Subcutaneous adipose tissue (tissue), 4 donors: Measurements from ENCODE around the gene MCEMP1. TPM values are rescaled to one million over a fixed set of nuclear protein-coding genes. Genes with fewer than 3 reads are reported as not detected.

ENCODE experiments used
- total RNA-seq, 4 donors: library from RNA; depleted of rRNA; stranded (reverse); fragments of >200 nt; gene quantifications; one replicate each; pipeline ENCODE4 v1.1.0, GENCODE V29; 2016
- TF ChIP-seq, protein P1 (sequence below): fragments of 450-650 bp; IDR thresholded peaks from one replicate; pipeline ENCODE4 v1.5.1; 2016; ENCODE audit warnings: low read depth, mild to moderate bottlenecking, control low read depth, antibody characterized with exemption, moderate library complexity

The MCEMP1 gene
- total RNA-seq, 4 donors from 2014 or later, result 1.1 to 8.5 (median 1.3) TPM; not detected in 1

DNA sequence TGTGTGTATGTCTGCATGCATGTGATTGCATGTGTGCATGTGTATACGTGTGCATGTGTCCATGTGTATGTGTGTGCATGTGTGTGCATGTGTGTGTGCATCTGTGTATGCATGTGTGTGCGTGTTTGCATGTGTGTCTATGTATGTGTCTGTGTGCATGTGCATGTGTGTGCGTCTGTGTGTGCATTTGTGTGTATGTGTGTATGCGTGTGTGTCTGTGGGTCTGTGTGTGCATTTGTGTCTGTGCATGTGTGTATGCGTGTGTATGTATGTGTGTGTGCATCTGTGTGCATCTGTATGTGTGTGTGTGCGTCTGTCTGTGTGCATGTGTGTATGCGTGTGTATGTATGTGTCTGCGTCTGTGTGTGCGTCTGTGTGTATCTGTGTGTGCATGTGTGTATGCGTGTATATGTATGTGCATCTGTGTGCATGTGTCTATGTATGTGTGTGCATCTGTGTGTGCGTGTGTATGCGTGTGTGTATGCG lies 37.0 kb upstream of the MCEMP1 start:
- TF ChIP-seq, protein P1, sequence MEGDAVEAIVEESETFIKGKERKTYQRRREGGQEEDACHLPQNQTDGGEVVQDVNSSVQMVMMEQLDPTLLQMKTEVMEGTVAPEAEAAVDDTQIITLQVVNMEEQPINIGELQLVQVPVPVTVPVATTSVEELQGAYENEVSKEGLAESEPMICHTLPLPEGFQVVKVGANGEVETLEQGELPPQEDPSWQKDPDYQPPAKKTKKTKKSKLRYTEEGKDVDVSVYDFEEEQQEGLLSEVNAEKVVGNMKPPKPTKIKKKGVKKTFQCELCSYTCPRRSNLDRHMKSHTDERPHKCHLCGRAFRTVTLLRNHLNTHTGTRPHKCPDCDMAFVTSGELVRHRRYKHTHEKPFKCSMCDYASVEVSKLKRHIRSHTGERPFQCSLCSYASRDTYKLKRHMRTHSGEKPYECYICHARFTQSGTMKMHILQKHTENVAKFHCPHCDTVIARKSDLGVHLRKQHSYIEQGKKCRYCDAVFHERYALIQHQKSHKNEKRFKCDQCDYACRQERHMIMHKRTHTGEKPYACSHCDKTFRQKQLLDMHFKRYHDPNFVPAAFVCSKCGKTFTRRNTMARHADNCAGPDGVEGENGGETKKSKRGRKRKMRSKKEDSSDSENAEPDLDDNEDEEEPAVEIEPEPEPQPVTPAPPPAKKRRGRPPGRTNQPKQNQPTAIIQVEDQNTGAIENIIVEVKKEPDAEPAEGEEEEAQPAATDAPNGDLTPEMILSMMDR, result no peak

DNA sequence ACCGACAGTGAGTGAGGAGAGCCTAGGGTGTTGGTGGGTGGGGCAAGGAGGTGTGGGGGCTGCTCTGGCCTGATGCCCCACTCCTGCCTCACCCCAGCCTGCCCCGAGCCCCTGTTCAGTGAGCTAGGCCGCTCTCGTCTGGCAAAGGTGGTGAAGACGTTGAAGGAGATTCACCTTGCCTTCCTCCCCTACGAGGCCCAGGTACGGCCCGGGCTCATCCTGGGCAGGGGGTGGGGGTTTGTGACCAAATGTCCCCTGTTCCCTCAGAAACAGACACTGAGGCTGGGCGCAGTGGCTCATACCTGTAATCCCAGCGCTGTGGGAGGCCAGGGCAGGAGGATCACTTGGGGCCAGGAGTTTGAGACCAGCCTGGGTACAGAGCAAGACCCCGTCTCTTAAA lies 36.1 kb upstream of the MCEMP1 start:
- TF ChIP-seq, protein P1, result no peak

GRCh38 chr19:7641290-7642276 lies 35.3 kb upstream of the MCEMP1 start:
- TF ChIP-seq, protein P1, result no peak

DNA sequence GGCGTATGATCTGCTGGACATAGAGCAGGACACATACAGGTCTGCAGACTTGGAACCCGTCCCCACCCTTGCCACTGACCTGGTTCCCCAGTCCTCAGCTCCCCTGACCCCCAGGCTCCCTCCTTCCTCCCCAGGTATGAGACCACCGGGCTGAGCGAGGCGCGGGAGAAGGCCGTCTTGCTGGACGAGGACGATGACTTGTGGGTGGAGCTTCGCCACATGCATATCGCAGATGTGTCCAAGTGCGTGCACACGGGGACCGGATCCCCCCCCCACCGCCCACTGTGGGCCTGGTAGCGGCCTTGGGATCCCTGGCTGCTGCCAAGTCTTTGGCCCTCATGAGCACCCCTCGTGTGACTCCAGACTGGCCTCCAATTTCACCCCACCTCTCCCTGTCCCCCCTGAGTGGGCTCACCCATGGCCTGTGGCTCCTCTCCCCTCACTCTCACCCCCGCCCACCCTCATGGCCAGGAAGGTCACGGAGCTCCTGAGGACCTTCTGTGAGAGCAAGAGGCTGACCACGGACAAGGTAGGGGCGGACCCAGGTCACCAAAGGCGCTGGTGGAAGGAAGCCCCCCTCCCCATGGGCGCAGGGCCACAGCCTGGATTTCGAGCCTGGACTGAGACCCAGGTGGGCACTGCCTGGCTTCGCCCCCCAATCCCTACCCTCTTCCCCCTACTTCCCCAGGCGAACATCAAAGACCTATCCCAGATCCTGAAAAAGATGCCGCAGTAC lies 34.4 kb upstream of the MCEMP1 start:
- TF ChIP-seq, protein P1, result no peak

DNA sequence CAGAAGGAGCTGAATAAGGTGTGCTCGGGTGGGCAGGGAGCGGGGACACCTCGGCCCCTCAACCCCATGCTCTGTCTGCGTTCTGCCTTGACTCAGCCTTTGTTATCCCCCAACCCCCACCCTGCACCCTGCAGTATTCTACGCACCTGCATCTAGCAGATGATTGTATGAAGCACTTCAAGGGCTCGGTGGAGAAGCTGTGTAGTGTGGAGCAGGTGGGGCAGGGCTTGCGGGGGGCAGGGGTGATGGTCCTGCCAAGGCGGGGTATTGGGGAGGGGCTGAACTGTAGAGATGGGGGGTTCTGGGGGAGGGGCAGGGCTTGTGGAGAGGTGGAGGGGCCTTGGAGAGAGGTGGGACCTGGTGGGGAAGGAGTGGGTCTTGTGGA lies 33.9 kb upstream of the MCEMP1 start:
- TF ChIP-seq, protein P1, result no peak

DNA sequence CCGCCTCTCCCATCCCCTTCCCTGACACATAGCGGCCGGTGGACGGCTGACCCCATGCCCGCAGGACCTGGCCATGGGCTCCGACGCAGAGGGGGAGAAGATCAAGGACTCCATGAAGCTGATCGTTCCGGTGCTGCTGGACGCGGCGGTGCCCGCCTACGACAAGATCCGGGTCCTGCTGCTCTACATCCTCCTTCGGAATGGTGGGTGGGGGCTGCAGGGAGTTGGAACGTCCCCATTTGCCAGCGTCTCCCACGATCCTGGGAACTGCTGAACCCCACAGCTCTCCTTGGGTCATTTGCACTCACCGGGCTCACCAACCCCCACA lies 32.4 kb upstream of the MCEMP1 start:
- TF ChIP-seq, protein P1, result no peak

- TF ChIP-seq, protein P1, result no peak
These were observed 31.7 kb upstream of the MCEMP1 start for GRCh38 chr19:7645163-7645562.
